H1 (cell line): ENCODE measurements around the gene FOXN1. TPM values are rescaled to one million over a fixed set of nuclear protein-coding genes. Genes with fewer than 3 reads are reported as not detected.

Experiments
- CTCF ChIA-PET: fragments of 300-600 bp; sonication (Branson Sonifier 250); formaldehyde crosslinking; loops from one replicate; lab custom pipeline; 2021; ENCODE audit not compliant: partially characterized antibody; lab: Charles Lee
- POLR2A ChIA-PET: fragments of 300-600 bp; sonication (Branson Sonifier 250); formaldehyde crosslinking; loops from one replicate; lab custom pipeline; 2021; ENCODE audit warnings: inconsistent platforms; ENCODE audit not compliant: partially characterized antibody; lab: Charles Lee
- DNase-seq, 2 experiments: peaks; one replicate each; pipeline versions ENCODE4 v3.0.0 to v3.0.0-alpha.2; 2010 to 2022; ENCODE audit warnings: low spot score in 2 of 2, low read depth in 1 of 2, mixed read lengths in 1 of 2
- FAIRE-seq: peaks from 2 replicates; lab custom pipeline; 2011; peaks lifted over from hg19 to GRCh38; lab: Jason Lieb, UNC
- H2AFZ ChIP-seq: 2 replicates; pipeline ENCODE4 v1.8.1; 2012; ENCODE audit warnings: low read length, inconsistent platforms
- H2AK5ac ChIP-seq: 2 replicates; pipeline ENCODE4 v1.6.1; 2013; ENCODE audit warnings: low read depth, low read length
- H2BK120ac ChIP-seq: replicated peaks from 2 replicates; pipeline ENCODE3; 2013; ENCODE audit warnings: low read depth, low read length, inconsistent platforms
- H2BK12ac ChIP-seq: 2 replicates; pipeline ENCODE4 v1.6.1; 2013; ENCODE audit warnings: low read depth, low read length
- H2BK15ac ChIP-seq: 2 replicates; pipeline ENCODE4 v1.6.1; 2013; ENCODE audit warnings: low read length
- H2BK20ac ChIP-seq: 2 replicates; pipeline ENCODE4 v1.6.1; 2013; ENCODE audit warnings: low read length
- H2BK5ac ChIP-seq: 2 replicates; pipeline ENCODE4 v1.6.1; 2013; ENCODE audit warnings: low read depth, low read length
- H3K14ac ChIP-seq: 2 replicates; pipeline ENCODE4 v1.6.1; 2013; ENCODE audit warnings: inconsistent platforms; ENCODE audit not compliant: insufficient read length
- H3K18ac ChIP-seq: 2 replicates; pipeline ENCODE4 v1.6.1; 2013; ENCODE audit warnings: low read length; ENCODE audit errors: extremely low read depth
- H3K23ac ChIP-seq: 2 replicates; pipeline ENCODE4 v1.6.1; 2013; ENCODE audit warnings: inconsistent platforms; ENCODE audit not compliant: insufficient read length
- H3K23me2 ChIP-seq: 2 replicates; pipeline ENCODE4 v1.6.1; 2013; ENCODE audit warnings: low read depth, low read length
- H3K27ac ChIP-seq: 2 replicates; pipeline ENCODE4 v1.6.1; 2011; ENCODE audit warnings: low read depth, low read length, inconsistent platforms
- H3K27me3 ChIP-seq, 4 experiments: replicated peaks in 1 of 4; 1 replicate in 1 of 4; 2 replicates in 3 of 4; pipeline versions ENCODE4 v1.6.1 to v1.8.1; 2011 to 2013; ENCODE audit warnings: low read length in 3 of 4, mild to moderate bottlenecking in 3 of 4, inconsistent platforms in 2 of 4, mixed read lengths in 2 of 4, moderate library complexity in 1 of 4; ENCODE audit not compliant: control insufficient read depth in 3 of 4, insufficient read depth in 3 of 4; ENCODE audit errors: extremely low read depth in 1 of 4
- H3K36me3 ChIP-seq, 4 experiments: 2 replicates each; pipeline versions ENCODE4 v1.6.1 to v1.8.1; 2011 to 2013; ENCODE audit warnings: mild to moderate bottlenecking in 4 of 4, low read length in 3 of 4, moderate library complexity in 2 of 4, control low read depth in 1 of 4, inconsistent platforms in 1 of 4; ENCODE audit not compliant: insufficient read depth in 4 of 4, control insufficient read depth in 2 of 4
- H3K4ac ChIP-seq: replicated peaks from 2 replicates; pipeline ENCODE3; 2013; ENCODE audit warnings: low read length, low read depth, mixed read lengths, inconsistent platforms; ENCODE audit not compliant: insufficient read length
- H3K4me1 ChIP-seq, 4 experiments: replicated peaks in 1 of 4; 1 replicate in 1 of 4; 2 replicates in 3 of 4; pipeline versions ENCODE4 v1.6.1 to v1.8.1; 2011 to 2013; ENCODE audit warnings: low read length in 3 of 4, inconsistent platforms in 2 of 4, mixed read lengths in 1 of 4; ENCODE audit not compliant: insufficient read depth in 4 of 4, control insufficient read depth in 3 of 4
- H3K4me2 ChIP-seq, 2 experiments: 2 replicates each; pipeline versions ENCODE4 v1.6.1 to v1.8.1; 2011 to 2013; ENCODE audit warnings: low read depth in 2 of 2, low read length in 2 of 2, control low read depth in 1 of 2, inconsistent platforms in 1 of 2, mild to moderate bottlenecking in 1 of 2; ENCODE audit not compliant: insufficient read depth in 1 of 2
- H3K4me3 ChIP-seq, 4 experiments: fragments of 200-600, 300-600 bp in 1 of 4; sonication (generic), shearing (Covaris generic), sonication (Bioruptor Twin) in 1 of 4; 2 replicates each; pipeline versions ENCODE4 v1.5.1 to v1.8.1; 2011 to 2016; ENCODE audit warnings: low read length in 4 of 4, low read depth in 3 of 4, control low read depth in 2 of 4, inconsistent platforms in 2 of 4, mild to moderate bottlenecking in 2 of 4, mixed read lengths in 1 of 4, moderate library complexity in 1 of 4; ENCODE audit not compliant: insufficient read depth in 2 of 4; ENCODE audit errors: extremely low read depth in 1 of 4
- H3K56ac ChIP-seq: replicated peaks from 2 replicates; pipeline ENCODE3; 2013; ENCODE audit warnings: low read depth, mild to moderate bottlenecking, mixed read lengths, low read length, inconsistent platforms; ENCODE audit not compliant: insufficient read length
- H3K79me1 ChIP-seq: 2 replicates; pipeline ENCODE4 v1.6.1; 2013; ENCODE audit warnings: low read depth, low read length, control low read depth
- H3K79me2 ChIP-seq, 2 experiments: 2 replicates each; pipeline versions ENCODE4 v1.6.1 to v1.8.1; 2012 to 2013; ENCODE audit warnings: low read length in 2 of 2, mild to moderate bottlenecking in 2 of 2, inconsistent platforms in 1 of 2; ENCODE audit not compliant: insufficient read depth in 2 of 2, control insufficient read depth in 1 of 2
- H3K9ac ChIP-seq, 4 experiments: replicated peaks in 1 of 4; 1 replicate in 1 of 4; 2 replicates in 3 of 4; pipeline versions ENCODE4 v1.6.1 to v1.8.1; 2011 to 2013; ENCODE audit warnings: low read depth in 3 of 4, low read length in 3 of 4, control low read depth in 2 of 4, mild to moderate bottlenecking in 2 of 4, moderate library complexity in 2 of 4, inconsistent platforms in 1 of 4; ENCODE audit errors: extremely low read depth in 1 of 4
- H3K9me3 ChIP-seq, 2 experiments: 2 replicates each; pipeline versions ENCODE4 v1.6.1 to v1.8.1; 2012 to 2013; ENCODE audit warnings: mild to moderate bottlenecking in 2 of 2, moderate library complexity in 2 of 2, control low read depth in 1 of 2, inconsistent platforms in 1 of 2, low read depth in 1 of 2, low read length in 1 of 2, mixed read lengths in 1 of 2; ENCODE audit not compliant: insufficient read depth in 2 of 2
- H4K20me1 ChIP-seq, 2 experiments: replicated peaks in 1 of 2; 2 replicates each; pipeline versions ENCODE3 to v1.8.1; 2011 to 2013; ENCODE audit warnings: inconsistent platforms in 2 of 2, low read length in 2 of 2, mild to moderate bottlenecking in 1 of 2; ENCODE audit not compliant: insufficient read depth in 2 of 2, control insufficient read depth in 1 of 2
- H4K5ac ChIP-seq: 2 replicates; pipeline ENCODE4 v1.6.1; 2013; ENCODE audit warnings: low read length, low read depth, mixed read lengths, inconsistent platforms; ENCODE audit not compliant: insufficient read length
- H4K8ac ChIP-seq: 2 replicates; pipeline ENCODE4 v1.8.0; 2013; ENCODE audit warnings: mild to moderate bottlenecking, moderate library complexity, low read length, inconsistent platforms; ENCODE audit not compliant: insufficient read depth; ENCODE audit errors: extremely low read depth
- H4K91ac ChIP-seq: replicated peaks from 2 replicates; pipeline ENCODE3; 2013; ENCODE audit warnings: low read length, mixed read lengths, inconsistent platforms; ENCODE audit not compliant: insufficient read length
- CHD1 ChIP-seq: IDR thresholded peaks from 2 replicates; pipeline ENCODE4 v1.6.1; 2012; ENCODE audit warnings: low read depth, low read length, improper control_type of control experiment
- CREB1 ChIP-seq: IDR thresholded peaks from 2 replicates; pipeline ENCODE4 v1.6.1; 2012; ENCODE audit warnings: inconsistent platforms
- HDAC2 ChIP-seq, 2 experiments: fragments of 300-600 bp in 1 of 2; sonication (generic) in 1 of 2; IDR thresholded peaks; 2 replicates each; pipeline ENCODE4 v1.6.1; 2011 to 2012; ENCODE audit warnings: low read depth in 2 of 2, low read length in 2 of 2, mild to moderate bottlenecking in 2 of 2, moderate library complexity in 2 of 2, borderline replicate concordance in 1 of 2, inconsistent platforms in 1 of 2
- JUN ChIP-seq: IDR thresholded peaks from 2 replicates; pipeline ENCODE4 v1.6.1; 2011; ENCODE audit warnings: low read depth, mild to moderate bottlenecking, improper control_type of control experiment, low read length
- KDM5A ChIP-seq: fragments of 200-600 bp; IDR thresholded peaks from 2 replicates; pipeline ENCODE4 v1.7.1; 2012; ENCODE audit warnings: mild to moderate bottlenecking, low read length, inconsistent platforms, mixed read lengths
- NANOG ChIP-seq: IDR thresholded peaks from 2 replicates; pipeline ENCODE4 v1.6.1; 2011; ENCODE audit warnings: low read length, low read depth, mild to moderate bottlenecking, inconsistent platforms; ENCODE audit not compliant: insufficient read depth, poor library complexity, severe bottlenecking
- PHF8 ChIP-seq: fragments of 200-600 bp; sonication (generic); conservative IDR thresholded peaks from 2 replicates; pipeline ENCODE4 v1.7.1; 2012; ENCODE audit warnings: low read depth, mild to moderate bottlenecking, inconsistent platforms, low read length, moderate library complexity
- POU5F1 ChIP-seq: IDR thresholded peaks from 2 replicates; pipeline ENCODE4 v1.6.1; 2011; ENCODE audit warnings: low read depth, mild to moderate bottlenecking, low read length, moderate library complexity
- SIRT6 ChIP-seq: IDR thresholded peaks from one replicate; pipeline ENCODE4 v1.7.1; 2012; ENCODE audit warnings: low read length, inconsistent platforms
- WGBS, 2 experiments: shearing (Covaris generic) in 1 of 2; methylation state at CpG; one replicate each; pipeline versions ENCODE4 v1.1.6 to v1.1.7; 2013 to 2015; ENCODE audit warnings: low lambda C conversion rate in 2 of 2, mixed read lengths in 2 of 2, inconsistent platforms in 1 of 2, low coverage in 1 of 2, missing lambda C conversion rate in 1 of 2; ENCODE audit not compliant: insufficient replicate concordance in 2 of 2, insufficient coverage in 1 of 2, insufficient read length in 1 of 2; ENCODE audit errors: extremely low coverage in 1 of 2, missing lambda C conversion rate in 1 of 2; 5-methylcytosine and 5-hydroxymethylcytosine counted together
- polyA plus RNA-seq, 7 experiments: library from polyadenylated mRNA; depleted of rRNA in 3 of 7; stranded (reverse) in 5 of 7; unstranded in 2 of 7; fragments of >200 nt in 5 of 7; fragments of 200-250 nt in 2 of 7; gene quantifications; 1 replicate in 5 of 7; 2 replicates in 1 of 7; 4 replicates in 1 of 7; pipeline versions ENCODE4 v1.2.1 to v1.2.3, GENCODE V29; 2011 to 2013; ENCODE audit warnings: missing spikeins in 2 of 7, mixed read lengths in 2 of 7
- total RNA-seq: library from RNA; stranded (reverse); fragmentation: NEBNext Ultra II Directional; extraction: Animal tissue kit (Norgen Biotek cat#: 25700); gene quantifications from 2 replicates; pipeline ENCODE4 v1.2.1, GENCODE V29; 2021
- TF ChIP-seq, protein P1 (sequence below), 3 experiments: IDR thresholded peaks; 1 replicate in 2 of 3; 2 replicates in 1 of 3; pipeline versions ENCODE4 v1.5.1 to v1.6.1; 2011; ENCODE audit warnings: low read length in 3 of 3, mild to moderate bottlenecking in 3 of 3, inconsistent platforms in 2 of 3, low read depth in 1 of 3, moderate library complexity in 1 of 3; ENCODE audit not compliant: insufficient read depth in 1 of 3; ENCODE audit errors: control extremely low read depth in 1 of 3

The FOXN1 gene
- total and polyA plus RNA-seq, 2 of the 8 experiments (the other 6 are each of a cell fraction or from before 2014, with no cell fraction given): not detected

DNA sequence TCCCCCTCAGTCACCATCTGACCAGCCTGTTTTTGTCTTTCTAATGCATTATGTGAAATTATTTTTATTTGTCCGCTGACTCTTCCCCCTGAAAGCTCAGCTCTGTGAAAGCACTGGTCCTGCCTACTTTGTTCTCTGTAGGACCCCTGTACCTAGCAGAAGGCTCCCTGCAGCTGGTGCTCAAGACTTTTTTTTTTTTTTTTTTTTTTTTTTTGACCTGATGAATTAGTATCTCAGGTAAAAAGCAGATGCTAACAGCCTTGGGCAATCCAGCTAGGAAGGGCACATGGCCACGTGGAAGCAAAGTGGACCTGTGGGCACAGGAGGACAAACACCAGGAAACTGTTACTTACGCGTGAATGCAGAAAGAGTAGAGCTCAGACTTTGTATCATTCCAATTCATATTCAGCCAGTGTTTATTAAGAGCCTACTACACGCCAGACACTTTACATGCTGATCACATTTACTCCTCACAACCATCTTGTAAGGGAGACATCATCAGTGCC is 46.9 kb downstream of the FOXN1 start:
- H3K14ac ChIP-seq: no peak overlapping the region
- FAIRE-seq (no peak), DNase-seq (no peak)
- H4K91ac ChIP-seq: no peak overlapping the region
- H3K9me3 ChIP-seq: no peaks in the 10 kb centered on the region
- no peak overlapping the region; the same call in none of the 2 replicates for H2BK5ac ChIP-seq
- H3K79me2 ChIP-seq: peaks cover 0 to 10% of the 10 kb centered on the region in 2 experiments; a peak in 1 of 4 replicates
- no peak overlapping the region for H4K5ac ChIP-seq
- H2BK12ac ChIP-seq: no peak overlapping the region
- WGBS, 2 experiments: 80% methylated on average over 5 of the region's 5 CpGs; no CpG with 5 or more reads in 1 of the 2 experiments
- POLR2A ChIA-PET: interaction anchor here (0.6 to 3.9 kb wide), 4 partner anchors 10 to 196 kb away, joined by 3 to 23 read pairs (median 6); partner anchors contain the start of genes PIGS and POLDIP2
- no peak overlapping the region for H3K56ac ChIP-seq
- H2AFZ ChIP-seq: no peak overlapping the region
- H3K4me2 ChIP-seq: peak overlapping the region; percentile 81 to 82
- H3K18ac ChIP-seq: no peak overlapping the region
- H3K27me3 ChIP-seq: no peaks in the 10 kb centered on the region; a peak in 1 of 7 replicates
- no peak overlapping the region for H2BK15ac ChIP-seq
- H3K27ac ChIP-seq: no peak overlapping the region
- H3K36me3 ChIP-seq: peaks cover 2 to 30% (median 11%) of the 10 kb centered on the region in 4 experiments
- no peak overlapping the region for H3K9ac ChIP-seq
- H2AK5ac ChIP-seq: no peak overlapping the region
- H4K8ac ChIP-seq: no peak overlapping the region
- peaks cover 2 to 10% of the 10 kb centered on the region in 2 experiments for H4K20me1 ChIP-seq
- H3K23me2 ChIP-seq: peaks cover 7% of the 10 kb centered on the region; the same call in 1 of the 2 replicates
- H3K4me1 ChIP-seq: peaks cover 0 to 10% (median 2%) of the 10 kb centered on the region in 4 experiments; a peak in 2 of 7 replicates
- no peak overlapping the region for H3K23ac ChIP-seq
- CTCF ChIA-PET: interaction anchor here (0.7 to 1.5 kb wide), 8 partner anchors 9 to 183 kb away, joined by 3 to 5 read pairs (median 4); partner anchors contain the start of genes ALDOC and VTN
- peaks cover 7% of the 10 kb centered on the region; the same call in 1 of the 2 replicates for H3K79me1 ChIP-seq
- H2BK120ac ChIP-seq: no peak overlapping the region
- peak overlapping the region; percentile 38 to 89 (median 63); a peak in 4 of 8 replicates for H3K4me3 ChIP-seq
- H3K4ac ChIP-seq: no peak overlapping the region
- H2BK20ac ChIP-seq: no peak overlapping the region
- TF ChIP-seq PHF8 (no peak), CHD1 (no peak), CREB1 (no peak), POU5F1 (no peak), KDM5A (no peak), SIRT6 (no peak), NANOG (no peak), HDAC2 (IDR thresholded peaks at IDR 0.05; ENCODE audit: borderline replicate concordance in 1 of 2, low read depth in 2 of 2, low read length in 2 of 2) (no peak), JUN (no peak)
- TF ChIP-seq, protein P1, sequence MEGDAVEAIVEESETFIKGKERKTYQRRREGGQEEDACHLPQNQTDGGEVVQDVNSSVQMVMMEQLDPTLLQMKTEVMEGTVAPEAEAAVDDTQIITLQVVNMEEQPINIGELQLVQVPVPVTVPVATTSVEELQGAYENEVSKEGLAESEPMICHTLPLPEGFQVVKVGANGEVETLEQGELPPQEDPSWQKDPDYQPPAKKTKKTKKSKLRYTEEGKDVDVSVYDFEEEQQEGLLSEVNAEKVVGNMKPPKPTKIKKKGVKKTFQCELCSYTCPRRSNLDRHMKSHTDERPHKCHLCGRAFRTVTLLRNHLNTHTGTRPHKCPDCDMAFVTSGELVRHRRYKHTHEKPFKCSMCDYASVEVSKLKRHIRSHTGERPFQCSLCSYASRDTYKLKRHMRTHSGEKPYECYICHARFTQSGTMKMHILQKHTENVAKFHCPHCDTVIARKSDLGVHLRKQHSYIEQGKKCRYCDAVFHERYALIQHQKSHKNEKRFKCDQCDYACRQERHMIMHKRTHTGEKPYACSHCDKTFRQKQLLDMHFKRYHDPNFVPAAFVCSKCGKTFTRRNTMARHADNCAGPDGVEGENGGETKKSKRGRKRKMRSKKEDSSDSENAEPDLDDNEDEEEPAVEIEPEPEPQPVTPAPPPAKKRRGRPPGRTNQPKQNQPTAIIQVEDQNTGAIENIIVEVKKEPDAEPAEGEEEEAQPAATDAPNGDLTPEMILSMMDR (IDR thresholded peaks at IDR 0.05; ENCODE audit: control extremely low read depth in 1 of 3, insufficient read depth in 1 of 3, low read depth in 1 of 3, low read length in 3 of 3): no peak
